Body of pancreas (tissue), 4 donors: ENCODE data around the gene TRIM73.
"Not testable (repeated sequence)": the region's sequence is repeated elsewhere in the genome, so short reads cannot be mapped to it uniquely, and the experiment has no call there.

Experiments
- POLR2A ChIP-seq, 3 donors: fragments of 450-650 bp; IDR thresholded peaks; one replicate each; pipeline ENCODE4 v1.6.1; 2016; ENCODE audit warnings: antibody characterized with exemption in 3 of 3, mild to moderate bottlenecking in 2 of 3
- TF ChIP-seq, protein P1 (sequence below), 7 experiments: fragments of 450-650 bp in 4 of 7; fragments of 200-600 bp in 3 of 7; sonication (generic) in 3 of 7; IDR thresholded peaks; one replicate each; pipeline ENCODE4 v1.5.1; 2016 to 2019; ENCODE audit warnings: antibody characterized with exemption in 7 of 7

DNA sequence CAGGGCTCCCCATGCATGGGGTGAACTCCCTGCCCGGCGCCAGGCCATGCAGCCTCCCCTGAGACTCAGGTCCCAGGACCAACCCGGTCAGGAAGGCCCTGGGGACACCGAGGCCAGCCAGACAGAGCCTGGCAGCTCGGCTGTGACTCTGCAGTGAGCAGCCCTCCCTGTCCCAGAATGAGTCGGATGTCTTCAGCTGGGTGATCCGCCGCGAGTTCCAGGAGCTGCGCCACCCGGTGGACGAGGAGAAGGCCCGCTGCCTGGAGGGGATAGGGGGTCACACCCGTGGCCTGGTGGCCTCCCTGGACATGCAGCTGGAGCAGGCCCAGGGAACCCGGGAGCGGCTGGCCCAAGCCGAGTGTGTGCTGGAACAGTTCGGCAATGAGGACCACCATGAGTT lies 9.2 kb downstream of the TRIM73 start:
- TF ChIP-seq, protein P1, sequence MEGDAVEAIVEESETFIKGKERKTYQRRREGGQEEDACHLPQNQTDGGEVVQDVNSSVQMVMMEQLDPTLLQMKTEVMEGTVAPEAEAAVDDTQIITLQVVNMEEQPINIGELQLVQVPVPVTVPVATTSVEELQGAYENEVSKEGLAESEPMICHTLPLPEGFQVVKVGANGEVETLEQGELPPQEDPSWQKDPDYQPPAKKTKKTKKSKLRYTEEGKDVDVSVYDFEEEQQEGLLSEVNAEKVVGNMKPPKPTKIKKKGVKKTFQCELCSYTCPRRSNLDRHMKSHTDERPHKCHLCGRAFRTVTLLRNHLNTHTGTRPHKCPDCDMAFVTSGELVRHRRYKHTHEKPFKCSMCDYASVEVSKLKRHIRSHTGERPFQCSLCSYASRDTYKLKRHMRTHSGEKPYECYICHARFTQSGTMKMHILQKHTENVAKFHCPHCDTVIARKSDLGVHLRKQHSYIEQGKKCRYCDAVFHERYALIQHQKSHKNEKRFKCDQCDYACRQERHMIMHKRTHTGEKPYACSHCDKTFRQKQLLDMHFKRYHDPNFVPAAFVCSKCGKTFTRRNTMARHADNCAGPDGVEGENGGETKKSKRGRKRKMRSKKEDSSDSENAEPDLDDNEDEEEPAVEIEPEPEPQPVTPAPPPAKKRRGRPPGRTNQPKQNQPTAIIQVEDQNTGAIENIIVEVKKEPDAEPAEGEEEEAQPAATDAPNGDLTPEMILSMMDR (IDR thresholded peaks at IDR 0.05): not testable (repeated sequence)
- TF ChIP-seq POLR2A (IDR thresholded peaks at IDR 0.05): not testable (repeated sequence)
